SK-N-SH treated with all-trans-retinoic acid at 6 μM for 48 hours (cell line): ENCODE results near the gene IMP4.

Experiments used
- ISL1 ChIP-seq: fragments of 250-450 bp; sonication (Bioruptor Pico); IDR thresholded peaks from 2 replicates; pipeline ENCODE4 v2.1.2; 2022; ENCODE audit warnings: mild to moderate bottlenecking, moderate library complexity
- PATZ1 ChIP-seq: fragments of 250-450 bp; sonication (Bioruptor Pico); IDR thresholded peaks from 2 replicates; pipeline ENCODE4 v1.8.0; 2020; ENCODE audit warnings: mild to moderate bottlenecking, moderate library complexity, borderline replicate concordance
- ZNF8 ChIP-seq: fragments of 450-650 bp; formaldehyde crosslinking; IDR thresholded peaks from 2 replicates; pipeline ENCODE4 v1.5.0; 2020; ENCODE audit warnings: mild to moderate bottlenecking, moderate library complexity

- TF ChIP-seq ZNF8 (CRISPR knock-in tag): no peak
- TF ChIP-seq ISL1 (CRISPR knock-in tag): no peak
- no peak for TF ChIP-seq PATZ1
Measured at GRCh38 chr2:130387804-130388203, 45.1 kb downstream of the IMP4 start.
